Loucy (cell line): ENCODE results near the gene AK2.

Source experiments
- EZH2phosphoT487 ChIP-seq: fragments of 200-600 bp; IDR thresholded peaks from 2 replicates; pipeline ENCODE4 v1.6.1; 2018; ENCODE audit warnings: antibody characterized with exemption, mild to moderate bottlenecking, moderate library complexity, borderline replicate concordance
- TF ChIP-seq, protein P1 (sequence below): fragments of 200-600 bp; sonication (generic); conservative IDR thresholded peaks from 2 replicates; pipeline ENCODE4 v1.5.1; 2014; ENCODE audit warnings: mild to moderate bottlenecking, antibody characterized with exemption, low read length

DNA sequence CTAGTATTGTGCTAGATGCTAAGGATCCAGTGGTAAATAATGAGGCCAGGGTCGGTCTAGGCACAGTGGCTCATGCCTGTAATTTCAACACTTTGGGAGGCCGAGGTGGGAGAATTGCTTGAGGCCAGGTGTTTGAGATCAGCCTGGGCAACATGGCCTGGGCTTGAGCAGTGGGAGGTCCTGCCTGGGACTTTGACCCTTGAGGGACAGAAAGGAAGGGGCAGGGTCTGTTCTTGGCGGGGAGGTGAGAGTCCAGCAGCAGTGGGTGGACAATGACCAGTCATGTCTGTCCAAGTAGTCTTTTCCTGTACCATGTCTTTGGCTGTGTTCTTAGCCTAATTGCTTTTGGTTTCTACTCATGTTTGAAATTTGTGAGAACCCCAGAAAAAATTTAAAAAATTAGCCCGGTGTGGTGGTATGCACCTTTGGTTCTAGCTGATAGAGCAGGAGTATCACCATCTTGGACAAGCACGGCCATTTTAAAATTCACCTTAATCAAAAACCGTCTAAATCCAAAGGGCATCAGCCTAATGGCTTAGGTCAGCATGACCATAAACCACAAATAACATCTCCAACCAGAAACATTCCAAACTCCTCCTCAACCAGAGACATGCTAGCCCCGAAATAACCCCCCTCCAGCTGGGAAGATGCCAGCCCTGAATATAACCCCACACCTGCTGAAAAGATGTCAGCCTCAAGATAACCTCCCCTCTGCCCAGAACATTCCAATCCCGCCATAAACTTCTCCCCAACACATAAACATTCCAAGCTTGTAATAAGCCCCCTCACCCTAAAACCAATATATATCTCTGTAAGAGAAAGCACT is 6.8 kb upstream of the AK2 start:
- TF ChIP-seq, protein P1, sequence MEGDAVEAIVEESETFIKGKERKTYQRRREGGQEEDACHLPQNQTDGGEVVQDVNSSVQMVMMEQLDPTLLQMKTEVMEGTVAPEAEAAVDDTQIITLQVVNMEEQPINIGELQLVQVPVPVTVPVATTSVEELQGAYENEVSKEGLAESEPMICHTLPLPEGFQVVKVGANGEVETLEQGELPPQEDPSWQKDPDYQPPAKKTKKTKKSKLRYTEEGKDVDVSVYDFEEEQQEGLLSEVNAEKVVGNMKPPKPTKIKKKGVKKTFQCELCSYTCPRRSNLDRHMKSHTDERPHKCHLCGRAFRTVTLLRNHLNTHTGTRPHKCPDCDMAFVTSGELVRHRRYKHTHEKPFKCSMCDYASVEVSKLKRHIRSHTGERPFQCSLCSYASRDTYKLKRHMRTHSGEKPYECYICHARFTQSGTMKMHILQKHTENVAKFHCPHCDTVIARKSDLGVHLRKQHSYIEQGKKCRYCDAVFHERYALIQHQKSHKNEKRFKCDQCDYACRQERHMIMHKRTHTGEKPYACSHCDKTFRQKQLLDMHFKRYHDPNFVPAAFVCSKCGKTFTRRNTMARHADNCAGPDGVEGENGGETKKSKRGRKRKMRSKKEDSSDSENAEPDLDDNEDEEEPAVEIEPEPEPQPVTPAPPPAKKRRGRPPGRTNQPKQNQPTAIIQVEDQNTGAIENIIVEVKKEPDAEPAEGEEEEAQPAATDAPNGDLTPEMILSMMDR = no peak
- TF ChIP-seq EZH2phosphoT487 = no peak
